AG04450 (cell line): Measurements from ENCODE around the gene SLC25A44. TPM values are rescaled to one million over a fixed set of nuclear protein-coding genes. Genes with fewer than 3 reads are reported as not detected.

ENCODE experiments used
- CTCF ChIA-PET: fragments of 300-600, 350-600 bp; formaldehyde crosslinking; extraction: SDS; loops from one replicate; lab custom pipeline; 2022; ENCODE audit warnings: antibody characterized with exemption, inconsistent platforms; lab: Charles Lee
- POLR2A ChIA-PET: fragments of 350-600 bp; formaldehyde crosslinking; extraction: SDS; loops from one replicate; lab custom pipeline; 2021; ENCODE audit warnings: antibody characterized with exemption, inconsistent platforms; lab: Yijun Ruan, JAX
- DNase-seq: peaks from one replicate; pipeline ENCODE4 v3.0.0-alpha.2; 2011; ENCODE audit warnings: low read depth, low spot score
- H3K27ac ChIP-seq: one replicate; pipeline ENCODE4 v1.5.1; 2012; ENCODE audit warnings: low read depth, low read length, control low read depth
- H3K27me3 ChIP-seq: one replicate; pipeline ENCODE4 v1.6.0; 2012; ENCODE audit warnings: low read length; ENCODE audit not compliant: control insufficient read depth, insufficient read depth
- H3K4me3 ChIP-seq: 2 replicates; pipeline ENCODE4 v1.5.1; 2011; ENCODE audit warnings: mild to moderate bottlenecking, low read depth, low read length, control low read depth
- H3K9me3 ChIP-seq: 2 replicates; pipeline ENCODE4 v1.5.1; 2012; ENCODE audit warnings: low read length; ENCODE audit not compliant: control insufficient read depth, insufficient read depth
- CTCF ChIP-seq: IDR thresholded peaks from 2 replicates; pipeline ENCODE4 v1.5.1; 2011; ENCODE audit warnings: low read depth, low read length, control low read depth, inconsistent platforms
- polyA plus RNA-seq: library from polyadenylated mRNA; depleted of rRNA; stranded (reverse); fragments of >200 nt; gene quantifications from 2 replicates; pipeline ENCODE4 v1.2.3, GENCODE V29; 2011

SLC25A44 gene
- polyA plus RNA-seq, 1 experiment: 24.1 TPM

GRCh38 chr1:156204686-156205085 is 10.8 kb downstream of the SLC25A44 start:
- TF ChIP-seq CTCF: no peak
- ChIA-PET POLR2A (interaction anchor here (1.8 kb wide), 1 partner anchor 8 kb away, joined by 5 read pairs; the partner anchor contains the start of gene PMF1), CTCF (interaction anchor here (0.9 kb wide), 1 partner anchor 21 kb away, joined by 7 read pairs; no protein-coding TSS in a partner anchor)
- H3K9me3 ChIP-seq: no peaks in the 10 kb centered on the region
- H3K27me3 ChIP-seq: no peaks in the 10 kb centered on the region
- no peak overlapping the region for H3K27ac ChIP-seq
- H3K4me3 ChIP-seq: no peak overlapping the region
- no peak for DNase-seq

- H3K27me3 ChIP-seq: no peaks in the 10 kb centered on the region
- no peak overlapping the region for H3K27ac ChIP-seq
- DNase-seq: no peak
- no peak overlapping the region for H3K4me3 ChIP-seq
- ChIA-PET POLR2A (no interaction called here), CTCF (interaction anchor here (3.0 kb wide), 1 partner anchor 14 kb away, joined by 13 read pairs; no protein-coding TSS in a partner anchor)
- no peak for TF ChIP-seq CTCF
- H3K9me3 ChIP-seq: no peaks in the 10 kb centered on the region
Observed at GRCh38 chr1:156211243-156211642, 17.3 kb downstream of the SLC25A44 start.

GRCh38 chr1:156212130-156212529 is 18.2 kb downstream of the SLC25A44 start:
- Histone ChIP-seq H3K9me3 (no peaks in the 10 kb centered on the region; the same call in 1 of the 2 replicates), H3K27ac (peak overlapping the region; percentile 96), H3K4me3 (peak overlapping the region; percentile 47), H3K27me3 (no peaks in the 10 kb centered on the region)
- ChIA-PET POLR2A (interaction anchor here (0.9 to 1.7 kb wide), 8 partner anchors 8 to 289 kb away, joined by 3 to 18 read pairs (median 5); partner anchors contain the start of genes LMNA, MEF2D and SLC25A44), CTCF (interaction anchor here (1.5 to 5.1 kb wide), 2 partner anchors 13 kb away, joined by 7 to 37 read pairs; no protein-coding TSS in a partner anchor)
- DNase-seq: no peak
- no peak for TF ChIP-seq CTCF

GRCh38 chr1:156212833-156213643 is 19.1 kb downstream of the SLC25A44 start, which contains the start of gene PMF1:
PMF1 (plus strand) TSS chr1:156213007; CDS start chr1:156213016, 9 bp downstream.
- no peaks in the 10 kb centered on the region; the same call in 1 of the 2 replicates for H3K9me3 ChIP-seq

More at GRCh38 chr1:156212833-156213643, 19.1 kb downstream of the SLC25A44 start, which contains the start of gene PMF1:
- peak within 1 kb of the TSS; percentile 96 for H3K4me3 ChIP-seq
- CTCF ChIA-PET: interaction anchor here (0.8 to 5.1 kb wide), 6 partner anchors 12 to 117 kb away, joined by 3 to 37 read pairs (median 5); partner anchors contain the start of gene SLC25A44
- peak; percentile 83 for DNase-seq
- TF ChIP-seq CTCF: no peak
- no peaks in the 10 kb centered on the region for H3K27me3 ChIP-seq
- peak within 1 kb of the TSS; percentile 96 for H3K27ac ChIP-seq
- POLR2A ChIA-PET: interaction anchor here (0.7 to 1.7 kb wide), 16 partner anchors 9 to 288 kb away, joined by 3 to 18 read pairs (median 4); partner anchors contain the start of genes LMNA, MEF2D, SLC25A44 and SMG5
